Astrocyte (in vitro differentiated cells and primary cell): Measurements from ENCODE around the gene CLSTN3. TPM values are rescaled to one million over a fixed set of nuclear protein-coding genes. Genes with fewer than 3 reads are reported as not detected.

Experiments
- DNase-seq: peaks from one replicate; pipeline ENCODE4 v3.0.0-alpha.2; 2010; ENCODE audit warnings: low read depth
- FAIRE-seq: peaks from 2 replicates; lab custom pipeline; 2011; peaks lifted over from hg19 to GRCh38; lab: Jason Lieb, UNC
- H2AFZ ChIP-seq: 2 replicates; pipeline ENCODE4 v1.6.0; 2012; ENCODE audit warnings: low read depth, low read length, inconsistent platforms
- H3K27ac ChIP-seq: 2 replicates; pipeline ENCODE4 v1.5.1; 2011; ENCODE audit warnings: low read depth, low read length, inconsistent platforms
- H3K27me3 ChIP-seq: 2 replicates; pipeline ENCODE4 v1.6.0; 2011; ENCODE audit warnings: low read length, inconsistent platforms; ENCODE audit not compliant: insufficient read depth
- H3K36me3 ChIP-seq: 2 replicates; pipeline ENCODE4 v1.5.1; 2011; ENCODE audit warnings: low read length, inconsistent platforms; ENCODE audit not compliant: insufficient read depth
- H3K4me1 ChIP-seq: 2 replicates; pipeline ENCODE4 v1.5.1; 2011; ENCODE audit warnings: low read length, inconsistent platforms; ENCODE audit not compliant: insufficient read depth
- H3K4me2 ChIP-seq: 2 replicates; pipeline ENCODE4 v1.6.0; 2012; ENCODE audit warnings: low read length, inconsistent platforms
- H3K4me3 ChIP-seq: 2 replicates; pipeline ENCODE4 v1.5.1; 2011; ENCODE audit warnings: low read depth, mild to moderate bottlenecking, low read length, inconsistent platforms; ENCODE audit not compliant: insufficient read depth
- H3K79me2 ChIP-seq: 2 replicates; pipeline ENCODE4 v1.6.0; 2012; ENCODE audit warnings: mild to moderate bottlenecking, low read length, inconsistent platforms; ENCODE audit not compliant: insufficient read depth
- H3K9ac ChIP-seq: 2 replicates; pipeline ENCODE4 v1.6.0; 2012; ENCODE audit warnings: mild to moderate bottlenecking, low read length, inconsistent platforms
- H3K9me3 ChIP-seq: 2 replicates; pipeline ENCODE4 v1.5.1; 2012; ENCODE audit warnings: low read depth, mild to moderate bottlenecking, low read length, inconsistent platforms; ENCODE audit not compliant: insufficient read depth
- H4K20me1 ChIP-seq: 2 replicates; pipeline ENCODE4 v1.6.0; 2012; ENCODE audit warnings: low read length, inconsistent platforms; ENCODE audit not compliant: insufficient read depth
- H3K27ac Mint-ChIP-seq: one replicate; pipeline ENCODE4 v1.8.0; 2021; ENCODE audit warnings: mild to moderate bottlenecking, mixed read lengths; ENCODE audit not compliant: unreplicated experiment
- H3K27me3 Mint-ChIP-seq: one replicate; pipeline ENCODE4 v1.8.0; 2021; ENCODE audit warnings: low read depth, mixed read lengths; ENCODE audit not compliant: unreplicated experiment
- H3K36me3 Mint-ChIP-seq: one replicate; pipeline ENCODE4 v1.8.0; 2021; ENCODE audit warnings: low read depth, mixed read lengths; ENCODE audit not compliant: unreplicated experiment
- H3K4me1 Mint-ChIP-seq: one replicate; pipeline ENCODE4 v1.8.0; 2021; ENCODE audit warnings: low read depth, mixed read lengths; ENCODE audit not compliant: unreplicated experiment
- H3K4me3 Mint-ChIP-seq: one replicate; pipeline ENCODE4 v1.8.0; 2021; ENCODE audit warnings: mild to moderate bottlenecking, moderate library complexity, mixed read lengths; ENCODE audit not compliant: unreplicated experiment
- H3K9me3 Mint-ChIP-seq: one replicate; pipeline ENCODE4 v1.8.0; 2021; ENCODE audit warnings: mild to moderate bottlenecking, mixed read lengths; ENCODE audit not compliant: unreplicated experiment
- EZH2 ChIP-seq: IDR thresholded peaks from 2 replicates; pipeline ENCODE4 v1.6.1; 2012; ENCODE audit warnings: mild to moderate bottlenecking, low read length, inconsistent platforms; ENCODE audit not compliant: insufficient read depth
- total RNA-seq: library from RNA; stranded (reverse); gene quantifications from 2 replicates; pipeline ENCODE4 v1.2.1, GENCODE V29; 2021
- TF ChIP-seq, protein P1 (sequence below): IDR thresholded peaks from 2 replicates; pipeline ENCODE4 v1.5.1; 2011; ENCODE audit warnings: low read depth, mild to moderate bottlenecking, inconsistent platforms, low read length, moderate library complexity; ENCODE audit not compliant: insufficient read depth

Gene CLSTN3
- total RNA-seq, 1 donor from 2014 or later = 29.6 TPM

DNA sequence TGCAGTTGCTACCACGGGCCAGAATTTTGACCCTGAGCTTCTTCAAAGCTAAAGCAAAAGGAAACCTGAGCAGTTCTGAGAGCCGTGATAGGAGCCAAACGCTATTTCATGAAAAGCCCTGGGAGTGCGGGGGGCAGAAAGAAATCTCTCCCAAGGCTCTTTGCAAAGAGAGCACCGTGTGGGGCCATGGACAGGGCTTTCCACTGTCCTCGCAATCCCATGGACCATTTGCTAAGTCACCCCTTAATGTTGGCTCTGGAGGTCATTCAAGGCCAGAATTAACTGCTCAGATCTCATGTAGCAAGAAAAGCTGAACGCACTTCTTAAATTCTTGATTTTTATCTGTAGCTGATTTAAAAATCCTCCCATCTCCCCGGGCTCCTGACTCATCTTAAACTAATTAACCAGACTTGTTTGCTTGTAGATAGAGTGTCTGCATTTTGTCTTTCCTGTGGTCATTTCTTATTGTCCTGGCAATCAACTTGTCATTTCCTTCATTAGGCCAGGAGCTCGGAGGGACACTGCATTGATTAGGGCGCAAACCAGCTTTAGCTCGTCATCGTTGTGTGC lies 24.8 kb downstream of the CLSTN3 start:
- H3K4me1 ChIP-seq = no peaks in the 10 kb centered on the region
- no peak overlapping the region for H3K9ac ChIP-seq
- no peak overlapping the region for H3K27ac ChIP-seq
- peak; percentile 34 for FAIRE-seq
- no peaks in the 10 kb centered on the region for H3K9me3 ChIP-seq
- Mint-ChIP-seq H3K27me3 (peaks cover 4% of the 10 kb centered on the region), H3K36me3 (peaks cover 30% of the 10 kb centered on the region), H3K27ac (no peak overlapping the region), H3K4me3 (no peak overlapping the region), H3K4me1 (no peaks in the 10 kb centered on the region), H3K9me3 (no peaks in the 10 kb centered on the region)
- H3K79me2 ChIP-seq = no peaks in the 10 kb centered on the region
- H3K36me3 ChIP-seq = no peaks in the 10 kb centered on the region
- TF ChIP-seq EZH2 = no peak
- TF ChIP-seq, protein P1, sequence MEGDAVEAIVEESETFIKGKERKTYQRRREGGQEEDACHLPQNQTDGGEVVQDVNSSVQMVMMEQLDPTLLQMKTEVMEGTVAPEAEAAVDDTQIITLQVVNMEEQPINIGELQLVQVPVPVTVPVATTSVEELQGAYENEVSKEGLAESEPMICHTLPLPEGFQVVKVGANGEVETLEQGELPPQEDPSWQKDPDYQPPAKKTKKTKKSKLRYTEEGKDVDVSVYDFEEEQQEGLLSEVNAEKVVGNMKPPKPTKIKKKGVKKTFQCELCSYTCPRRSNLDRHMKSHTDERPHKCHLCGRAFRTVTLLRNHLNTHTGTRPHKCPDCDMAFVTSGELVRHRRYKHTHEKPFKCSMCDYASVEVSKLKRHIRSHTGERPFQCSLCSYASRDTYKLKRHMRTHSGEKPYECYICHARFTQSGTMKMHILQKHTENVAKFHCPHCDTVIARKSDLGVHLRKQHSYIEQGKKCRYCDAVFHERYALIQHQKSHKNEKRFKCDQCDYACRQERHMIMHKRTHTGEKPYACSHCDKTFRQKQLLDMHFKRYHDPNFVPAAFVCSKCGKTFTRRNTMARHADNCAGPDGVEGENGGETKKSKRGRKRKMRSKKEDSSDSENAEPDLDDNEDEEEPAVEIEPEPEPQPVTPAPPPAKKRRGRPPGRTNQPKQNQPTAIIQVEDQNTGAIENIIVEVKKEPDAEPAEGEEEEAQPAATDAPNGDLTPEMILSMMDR = no peak
- H3K27me3 ChIP-seq = no peaks in the 10 kb centered on the region
- H3K4me3 ChIP-seq = no peak overlapping the region
- no peak overlapping the region for H2AFZ ChIP-seq
- DNase-seq = no peak
- no peak overlapping the region for H3K4me2 ChIP-seq
- H4K20me1 ChIP-seq = no peaks in the 10 kb centered on the region

DNA sequence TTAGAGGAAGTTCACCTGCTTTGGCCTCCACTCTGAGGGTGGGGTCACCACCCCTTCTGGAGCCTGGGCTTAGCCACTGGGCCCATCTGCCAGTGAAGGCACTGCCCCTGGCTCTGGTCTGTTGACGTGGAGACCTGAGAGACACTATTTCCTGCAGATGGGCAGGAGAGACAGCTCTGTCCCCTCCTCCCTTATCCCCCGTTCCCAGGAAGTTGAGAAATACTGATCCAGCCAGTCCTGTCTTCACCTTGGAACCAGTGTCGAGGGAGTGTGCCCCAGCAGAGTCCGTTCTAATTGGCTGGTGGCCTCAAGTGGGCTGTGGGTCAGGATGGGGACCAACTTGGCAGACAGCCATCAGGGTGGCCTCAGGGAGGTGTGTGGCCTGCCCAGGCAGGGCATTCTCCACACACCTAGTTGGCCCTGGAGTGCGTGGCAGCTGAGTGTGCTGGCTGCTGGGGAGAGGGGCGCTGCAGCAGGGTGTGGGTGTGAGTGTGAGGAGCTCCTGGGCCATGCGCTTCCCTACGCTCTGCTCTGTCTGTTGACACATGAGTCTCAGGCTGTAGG lies 25.4 kb downstream of the CLSTN3 start:
- Mint-ChIP-seq H3K9me3 (no peaks in the 10 kb centered on the region), H3K4me3 (no peak overlapping the region), H3K36me3 (peaks cover 26% of the 10 kb centered on the region), H3K4me1 (no peaks in the 10 kb centered on the region), H3K27ac (no peak overlapping the region), H3K27me3 (peaks cover 7% of the 10 kb centered on the region)
- no peaks in the 10 kb centered on the region for H3K9me3 ChIP-seq
- no peaks in the 10 kb centered on the region for H4K20me1 ChIP-seq
- FAIRE-seq (no peak), DNase-seq (no peak)
- H3K9ac ChIP-seq = no peak overlapping the region
- H3K27me3 ChIP-seq = no peaks in the 10 kb centered on the region
- no peaks in the 10 kb centered on the region for H3K36me3 ChIP-seq
- no peak for TF ChIP-seq EZH2
- TF ChIP-seq, protein P1 = no peak
- H3K4me2 ChIP-seq = no peak overlapping the region
- H3K27ac ChIP-seq = no peak overlapping the region
- no peaks in the 10 kb centered on the region for H3K4me1 ChIP-seq
- H3K79me2 ChIP-seq = no peaks in the 10 kb centered on the region
- H2AFZ ChIP-seq = no peak overlapping the region
- H3K4me3 ChIP-seq = no peak overlapping the region
